Thyroid gland (tissue), 4 donors: ENCODE data around the gene CBFA2T3.

Source experiments
- CTCF ChIP-seq, 6 experiments: fragments of 200-600 bp in 3 of 6; fragments of 450-650 bp in 3 of 6; sonication (generic) in 3 of 6; IDR thresholded peaks; one replicate each; pipeline ENCODE4 v1.5.1; 2016 to 2019; ENCODE audit warnings: antibody characterized with exemption in 6 of 6, mild to moderate bottlenecking in 2 of 6, inconsistent platforms in 1 of 6, moderate library complexity in 1 of 6
- POLR2A ChIP-seq, 2 donors: fragments of 450-650 bp; IDR thresholded peaks; one replicate each; pipeline ENCODE4 v1.6.1; 2017; ENCODE audit warnings: antibody characterized with exemption in 2 of 2, mild to moderate bottlenecking in 2 of 2, moderate library complexity in 1 of 2

DNA sequence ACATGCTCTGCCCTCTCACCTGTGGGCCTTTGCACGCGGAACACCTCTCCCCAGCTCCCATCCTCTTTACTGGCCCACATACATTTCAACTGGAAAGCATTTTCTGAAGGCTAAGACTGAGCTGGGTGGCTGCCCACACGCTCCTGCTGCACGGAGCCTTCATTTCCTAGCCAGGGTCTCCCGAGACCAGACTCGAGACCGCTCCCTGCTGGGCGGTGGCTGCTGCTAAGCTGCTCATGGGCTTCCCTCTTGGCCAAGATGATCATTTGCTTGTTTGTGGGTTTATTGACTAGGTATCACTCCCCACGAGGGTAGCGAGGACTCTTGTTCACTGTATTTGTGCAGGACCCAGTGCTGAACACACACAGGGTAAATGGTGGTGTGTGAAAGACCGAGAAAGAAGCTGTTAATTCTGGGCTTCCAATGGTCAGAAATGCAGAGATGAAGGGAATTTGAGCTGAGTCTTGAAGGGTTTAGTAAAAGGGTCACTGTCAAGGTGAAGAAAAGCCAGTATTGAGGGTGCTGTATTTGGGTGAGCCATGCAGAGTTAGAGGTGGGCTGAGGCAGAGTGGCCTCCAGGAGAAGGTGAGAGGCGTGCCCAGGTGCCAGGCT, 119.2 kb downstream of the CBFA2T3 start:
- TF ChIP-seq CTCF (IDR thresholded peaks at IDR 0.05) = peak in 5 of 6 experiments; percentile 20 to 58 (median 40)
- no peak for TF ChIP-seq POLR2A (IDR thresholded peaks at IDR 0.05)
